ENCODE measurements around the gene KLK1.

Gene KLK1

GRCh38 chr19:50780753-50781435 is 42.7 kb downstream of the KLK1 start:
- no peak overlapping the region for H3K4me2 ChIP-seq (ENCODE audit: low read length)
- H3K4me1 ChIP-seq: no peaks in the 10 kb centered on the region
- H3K79me2 ChIP-seq: no peaks in the 10 kb centered on the region
- no peak overlapping the region for H3K4me3 ChIP-seq (ENCODE audit: low read depth, low read length)
- TF ChIP-seq CTCF (IDR thresholded peaks at IDR 0.05): no peak
- no peak overlapping the region for H3K27ac ChIP-seq
- H2AFZ ChIP-seq: no peak overlapping the region
- no peak overlapping the region for H3K9ac ChIP-seq
- H3K9me3 ChIP-seq (ENCODE audit: control insufficient read depth, low read length): no peaks in the 10 kb centered on the region
- H3K36me3 ChIP-seq (ENCODE audit: control insufficient read depth, insufficient read depth, low read length): no peaks in the 10 kb centered on the region
- H3K27me3 ChIP-seq (ENCODE audit: control insufficient read depth, insufficient read depth, low read length): no peaks in the 10 kb centered on the region

GRCh38 chr19:50779504-50780457 is 43.8 kb downstream of the KLK1 start:
- Histone ChIP-seq H3K9ac (no peak overlapping the region), H3K4me2 (ENCODE audit: low read length) (no peak overlapping the region), H3K4me1 (no peaks in the 10 kb centered on the region), H3K79me2 (no peaks in the 10 kb centered on the region), H3K36me3 (ENCODE audit: control insufficient read depth, insufficient read depth, low read length) (no peaks in the 10 kb centered on the region), H3K4me3 (ENCODE audit: low read depth, low read length) (no peak overlapping the region), H3K9me3 (ENCODE audit: control insufficient read depth, low read length) (no peaks in the 10 kb centered on the region), H2AFZ (no peak overlapping the region), H3K27me3 (ENCODE audit: control insufficient read depth, insufficient read depth, low read length) (no peaks in the 10 kb centered on the region), H3K27ac (no peak overlapping the region)
- TF ChIP-seq CTCF (IDR thresholded peaks at IDR 0.05): no peak

GRCh38 chr19:50778906-50779430 is 44.6 kb downstream of the KLK1 start:
- no peak for TF ChIP-seq CTCF (IDR thresholded peaks at IDR 0.05)
- Histone ChIP-seq H3K9ac (no peak overlapping the region), H3K79me2 (no peaks in the 10 kb centered on the region), H3K9me3 (ENCODE audit: control insufficient read depth, low read length) (no peaks in the 10 kb centered on the region), H3K36me3 (ENCODE audit: control insufficient read depth, insufficient read depth, low read length) (no peaks in the 10 kb centered on the region), H3K4me2 (ENCODE audit: low read length) (no peak overlapping the region), H2AFZ (no peak overlapping the region), H3K27me3 (ENCODE audit: control insufficient read depth, insufficient read depth, low read length) (no peaks in the 10 kb centered on the region), H3K4me1 (no peaks in the 10 kb centered on the region), H3K4me3 (ENCODE audit: low read depth, low read length) (no peak overlapping the region), H3K27ac (no peak overlapping the region)

- no peak for TF ChIP-seq CTCF (IDR thresholded peaks at IDR 0.05)
- no peaks in the 10 kb centered on the region for H3K9me3 ChIP-seq (ENCODE audit: control insufficient read depth, low read length)
- peak overlapping the region; percentile 35 for H3K4me2 ChIP-seq (ENCODE audit: low read length)
- H3K27ac ChIP-seq: no peak overlapping the region
- no peak overlapping the region for H3K9ac ChIP-seq
- peak overlapping the region; percentile 25 for H2AFZ ChIP-seq
- H3K4me1 ChIP-seq: no peaks in the 10 kb centered on the region
- no peaks in the 10 kb centered on the region for H3K79me2 ChIP-seq
- H3K4me3 ChIP-seq (ENCODE audit: low read depth, low read length): no peak overlapping the region
- H3K27me3 ChIP-seq (ENCODE audit: control insufficient read depth, insufficient read depth, low read length): no peaks in the 10 kb centered on the region
- no peaks in the 10 kb centered on the region for H3K36me3 ChIP-seq (ENCODE audit: control insufficient read depth, insufficient read depth, low read length)
Measured at GRCh38 chr19:50777830-50778303, 45.7 kb downstream of the KLK1 start.
